GM10248 (cell line): Measurements from ENCODE around the gene TRABD.

Experiments
- CTCF ChIA-PET: fragments of 300-600 bp; sonication (Branson Sonifier 250); formaldehyde crosslinking; extraction: SDS; loops from one replicate; lab custom pipeline; 2021; ENCODE audit warnings: antibody characterized with exemption; lab: Yijun Ruan, JAX
- POLR2A ChIA-PET: fragments of 350-650 bp; sonication (Branson Sonifier 250); formaldehyde crosslinking; extraction: SDS; loops from one replicate; lab custom pipeline; 2020; ENCODE audit warnings: antibody characterized with exemption; lab: Yijun Ruan, JAX
- DNase-seq: peaks from one replicate; pipeline ENCODE4 v3.0.0; 2012; ENCODE audit errors: extremely low spot score
- TF ChIP-seq, protein P1 (sequence below): IDR thresholded peaks from 2 replicates; pipeline ENCODE4 v1.5.1; 2012; ENCODE audit warnings: mild to moderate bottlenecking, low read depth; ENCODE audit errors: extremely low read depth, missing control alignments, control extremely low read depth

TRABD gene

GRCh38 chr22:50196256-50196655 is 10.5 kb downstream of the TRABD start:
- POLR2A ChIA-PET: no interaction called here
- TF ChIP-seq, protein P1, sequence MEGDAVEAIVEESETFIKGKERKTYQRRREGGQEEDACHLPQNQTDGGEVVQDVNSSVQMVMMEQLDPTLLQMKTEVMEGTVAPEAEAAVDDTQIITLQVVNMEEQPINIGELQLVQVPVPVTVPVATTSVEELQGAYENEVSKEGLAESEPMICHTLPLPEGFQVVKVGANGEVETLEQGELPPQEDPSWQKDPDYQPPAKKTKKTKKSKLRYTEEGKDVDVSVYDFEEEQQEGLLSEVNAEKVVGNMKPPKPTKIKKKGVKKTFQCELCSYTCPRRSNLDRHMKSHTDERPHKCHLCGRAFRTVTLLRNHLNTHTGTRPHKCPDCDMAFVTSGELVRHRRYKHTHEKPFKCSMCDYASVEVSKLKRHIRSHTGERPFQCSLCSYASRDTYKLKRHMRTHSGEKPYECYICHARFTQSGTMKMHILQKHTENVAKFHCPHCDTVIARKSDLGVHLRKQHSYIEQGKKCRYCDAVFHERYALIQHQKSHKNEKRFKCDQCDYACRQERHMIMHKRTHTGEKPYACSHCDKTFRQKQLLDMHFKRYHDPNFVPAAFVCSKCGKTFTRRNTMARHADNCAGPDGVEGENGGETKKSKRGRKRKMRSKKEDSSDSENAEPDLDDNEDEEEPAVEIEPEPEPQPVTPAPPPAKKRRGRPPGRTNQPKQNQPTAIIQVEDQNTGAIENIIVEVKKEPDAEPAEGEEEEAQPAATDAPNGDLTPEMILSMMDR: no peak
- CTCF ChIA-PET: interaction anchor here (1.1 kb wide), 2 partner anchors 12 to 23 kb away, joined by 3 read pairs; no protein-coding TSS in a partner anchor

DNA sequence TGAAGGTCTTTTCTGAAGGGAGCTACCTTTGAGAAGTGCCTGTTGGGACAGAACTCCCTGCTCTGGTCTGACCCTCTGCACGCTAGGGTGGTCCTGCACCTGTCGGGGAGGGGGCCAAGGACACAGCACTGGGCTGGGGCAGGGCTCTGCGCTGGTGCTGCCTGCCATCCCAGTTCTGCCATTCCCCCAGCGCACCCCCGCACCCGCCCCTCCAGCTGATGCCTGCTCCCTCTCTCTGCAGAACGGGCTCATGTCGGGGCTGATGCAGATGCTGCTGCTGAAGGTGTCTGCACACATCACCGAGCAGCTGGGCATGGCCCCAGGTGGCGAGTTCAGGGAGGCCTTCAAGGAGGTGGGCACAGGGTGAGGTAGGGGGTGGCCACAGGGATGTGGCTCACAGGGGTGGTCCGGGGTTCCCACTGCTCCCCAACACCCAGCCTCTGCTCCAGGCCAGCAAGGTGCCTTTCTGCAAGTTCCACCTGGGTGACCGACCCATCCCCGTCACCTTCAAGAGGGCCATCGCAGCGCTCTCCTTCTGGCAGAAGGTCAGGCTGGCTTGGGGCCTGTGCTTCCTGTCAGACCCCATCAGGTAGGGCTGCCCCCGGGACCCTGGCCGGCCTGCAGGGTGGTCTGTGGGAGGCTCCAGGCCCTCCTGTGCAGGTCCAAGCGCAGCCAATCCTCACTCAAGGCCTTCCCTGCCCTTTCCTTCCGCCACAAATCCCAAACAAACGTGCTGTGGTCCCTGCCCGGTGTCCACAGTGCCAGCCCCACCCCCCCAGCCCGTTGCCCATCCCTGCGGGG is 11.5 kb downstream of the TRABD start:
- no peak for DNase-seq
- CTCF ChIA-PET: interaction anchor here (1.1 kb wide), 1 partner anchor 13 kb away, joined by 3 read pairs; no protein-coding TSS in a partner anchor
- POLR2A ChIA-PET: no interaction called here
- TF ChIP-seq, protein P1: no peak

More at GRCh38 chr22:50196256-50196655, 10.5 kb downstream of the TRABD start:
- DNase-seq: no peak

DNA sequence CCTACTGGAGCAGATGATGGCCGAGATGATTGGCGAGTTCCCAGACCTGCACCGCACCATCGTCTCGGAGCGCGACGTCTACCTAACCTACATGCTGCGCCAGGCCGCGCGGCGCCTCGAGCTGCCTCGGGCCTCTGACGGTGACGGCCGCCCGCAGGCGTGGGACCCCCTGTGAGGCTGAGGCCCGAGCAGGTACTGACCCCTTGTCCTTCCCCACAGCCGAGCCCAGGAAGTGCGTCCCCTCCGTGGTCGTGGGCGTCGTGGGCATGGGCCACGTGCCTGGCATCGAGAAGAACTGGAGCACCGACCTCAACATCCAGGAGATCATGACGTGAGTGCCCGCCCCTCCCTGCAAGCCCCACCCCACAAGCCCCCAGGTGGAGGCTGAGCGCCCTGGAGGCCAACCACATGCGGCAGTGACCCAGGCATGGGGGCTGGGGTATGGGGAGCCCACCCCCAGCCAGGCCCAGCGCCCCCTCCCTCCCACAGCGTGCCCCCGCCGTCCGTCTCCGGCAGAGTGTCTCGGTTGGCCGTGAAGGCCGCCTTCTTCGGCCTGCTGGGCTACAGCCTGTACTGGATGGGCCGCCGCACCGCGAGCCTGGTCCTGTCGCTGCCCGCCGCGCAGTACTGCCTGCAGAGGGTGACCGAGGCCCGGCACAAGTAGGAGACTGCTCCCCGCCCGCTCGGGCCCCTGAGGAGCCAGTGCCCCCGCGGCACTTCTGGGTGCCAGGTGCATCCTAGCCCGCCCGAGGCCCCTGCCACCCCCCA is 12.3 kb downstream of the TRABD start:
- CTCF ChIA-PET: no interaction called here
- POLR2A ChIA-PET: interaction anchor here (0.7 kb wide), 1 partner anchor 356 kb away, joined by 4 read pairs; no protein-coding TSS in a partner anchor
- TF ChIP-seq, protein P1: no peak
- no peak for DNase-seq

GRCh38 chr22:50198624-50199017 is 12.9 kb downstream of the TRABD start:
- no peak for DNase-seq
- ChIA-PET POLR2A (interaction anchor here (0.6 to 0.7 kb wide), 2 partner anchors 14 to 355 kb away, joined by 3 to 4 read pairs; no protein-coding TSS in a partner anchor), CTCF (no interaction called here)
- TF ChIP-seq, protein P1: no peak

- no peak for DNase-seq
- ChIA-PET CTCF (no interaction called here), POLR2A (no interaction called here)
- TF ChIP-seq, protein P1: no peak
Observed at GRCh38 chr22:50199251-50199721, 13.6 kb downstream of the TRABD start.

- ChIA-PET CTCF (no interaction called here), POLR2A (interaction anchor here (0.6 kb wide), 1 partner anchor 108 kb away, joined by 4 read pairs; the partner anchor contains the start of gene PLXNB2)
- TF ChIP-seq, protein P1: no peak
- no peak for DNase-seq
Observed at GRCh38 chr22:50199829-50200460, 14.2 kb downstream of the TRABD start.
